Measurements from ENCODE around the gene NCOA7. TPM values are rescaled to one million over a fixed set of nuclear protein-coding genes. Genes with fewer than 3 reads are reported as not detected.

Gene NCOA7
- total RNA-seq, 2 donors from 2014 or later = 26.5 to 30.0 TPM

DNA sequence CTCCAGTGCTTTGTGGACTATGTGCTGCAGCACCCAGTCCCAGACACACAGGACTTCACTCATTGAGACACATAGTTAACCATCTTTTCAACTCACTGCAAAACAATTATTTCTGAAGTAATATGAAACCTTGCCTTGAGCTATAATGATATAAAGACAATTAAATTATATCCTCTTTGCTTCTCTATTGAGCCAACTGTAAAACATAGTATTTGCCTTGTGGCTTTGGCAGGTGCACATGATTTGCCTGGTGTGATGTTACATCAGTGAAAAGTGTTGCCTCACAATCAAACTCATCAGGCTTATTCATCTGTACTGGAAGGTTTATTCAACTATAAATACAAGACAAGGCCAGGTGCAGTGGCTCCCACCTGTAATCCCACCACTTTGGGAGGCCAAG is 80.6 kb downstream of the NCOA7 start:
- TF ChIP-seq POLR2A (IDR thresholded peaks at IDR 0.05) = no peak
- TF ChIP-seq, protein P1, sequence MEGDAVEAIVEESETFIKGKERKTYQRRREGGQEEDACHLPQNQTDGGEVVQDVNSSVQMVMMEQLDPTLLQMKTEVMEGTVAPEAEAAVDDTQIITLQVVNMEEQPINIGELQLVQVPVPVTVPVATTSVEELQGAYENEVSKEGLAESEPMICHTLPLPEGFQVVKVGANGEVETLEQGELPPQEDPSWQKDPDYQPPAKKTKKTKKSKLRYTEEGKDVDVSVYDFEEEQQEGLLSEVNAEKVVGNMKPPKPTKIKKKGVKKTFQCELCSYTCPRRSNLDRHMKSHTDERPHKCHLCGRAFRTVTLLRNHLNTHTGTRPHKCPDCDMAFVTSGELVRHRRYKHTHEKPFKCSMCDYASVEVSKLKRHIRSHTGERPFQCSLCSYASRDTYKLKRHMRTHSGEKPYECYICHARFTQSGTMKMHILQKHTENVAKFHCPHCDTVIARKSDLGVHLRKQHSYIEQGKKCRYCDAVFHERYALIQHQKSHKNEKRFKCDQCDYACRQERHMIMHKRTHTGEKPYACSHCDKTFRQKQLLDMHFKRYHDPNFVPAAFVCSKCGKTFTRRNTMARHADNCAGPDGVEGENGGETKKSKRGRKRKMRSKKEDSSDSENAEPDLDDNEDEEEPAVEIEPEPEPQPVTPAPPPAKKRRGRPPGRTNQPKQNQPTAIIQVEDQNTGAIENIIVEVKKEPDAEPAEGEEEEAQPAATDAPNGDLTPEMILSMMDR (IDR thresholded peaks at IDR 0.05) = no peak
- intact Hi-C loops (cut with DNase I) = no loop called here
- H3K27ac ChIP-seq = no peak overlapping the region
- H3K27me3 ChIP-seq = no peaks in the 10 kb centered on the region
- H3K4me1 ChIP-seq = peaks cover 33% of the 10 kb centered on the region
- H3K4me3 ChIP-seq = no peak overlapping the region
- H3K9me3 ChIP-seq = no peaks in the 10 kb centered on the region
- H3K36me3 ChIP-seq (replicated peaks in 1 of 2; ENCODE audit: insufficient read depth in 1 of 2, low read depth in 2 of 2) = peaks cover 0 to 2% of the 10 kb centered on the region in 2 donors
- DNase-seq = no peak
- ATAC-seq = no peak

GRCh38 chr6:125872259-125872921 is 81.6 kb downstream of the NCOA7 start:
- ATAC-seq = no peak
- no peak for DNase-seq
- H3K4me3 ChIP-seq = no peak overlapping the region
- 63 to 65% methylated on average over 5 of the region's 5 CpGs for WGBS, 2 donors
- H3K27me3 ChIP-seq = no peaks in the 10 kb centered on the region
- intact Hi-C loops (cut with DNase I) = no loop called here
- H3K36me3 ChIP-seq (replicated peaks in 1 of 2; ENCODE audit: insufficient read depth in 1 of 2, low read depth in 2 of 2) = peaks cover 0 to 2% of the 10 kb centered on the region in 2 donors
- H3K27ac ChIP-seq = no peak overlapping the region
- TF ChIP-seq POLR2A (IDR thresholded peaks at IDR 0.05) = no peak
- TF ChIP-seq, protein P1 (IDR thresholded peaks at IDR 0.05) = no peak
- peaks cover 32% of the 10 kb centered on the region for H3K4me1 ChIP-seq
- H3K9me3 ChIP-seq = no peaks in the 10 kb centered on the region

- ATAC-seq (no peak), DNase-seq (no peak)
- intact Hi-C loops (cut with DNase I) = loop anchor here (10.0 kb wide), 1 partner anchor 93 kb away; no protein-coding TSS in a partner anchor
- Histone ChIP-seq H3K27me3 (no peaks in the 10 kb centered on the region), H3K4me3 (no peak overlapping the region), H3K36me3 (replicated peaks in 1 of 2; ENCODE audit: insufficient read depth in 1 of 2, low read depth in 2 of 2) (peaks cover 5 to 9% of the 10 kb centered on the region in 2 donors), H3K27ac (no peak overlapping the region), H3K9me3 (no peaks in the 10 kb centered on the region), H3K4me1 (no peaks in the 10 kb centered on the region)
- 92 to 94% methylated on average over 4 of the region's 4 CpGs for WGBS, 2 donors
- TF ChIP-seq, protein P1 (IDR thresholded peaks at IDR 0.05) = no peak
- no peak for TF ChIP-seq POLR2A (IDR thresholded peaks at IDR 0.05)
These were observed 91.5 kb downstream of the NCOA7 start for GRCh38 chr6:125882243-125882642.

GRCh38 chr6:125884634-125885371 is 94.0 kb downstream of the NCOA7 start:
- no peak overlapping the region for H3K27ac ChIP-seq
- peaks cover 5 to 9% of the 10 kb centered on the region in 2 donors for H3K36me3 ChIP-seq (replicated peaks in 1 of 2; ENCODE audit: insufficient read depth in 1 of 2, low read depth in 2 of 2)
- no peak for DNase-seq
- H3K27me3 ChIP-seq = no peaks in the 10 kb centered on the region
- no peak overlapping the region for H3K4me3 ChIP-seq
- no peak for ATAC-seq
- no peaks in the 10 kb centered on the region for H3K9me3 ChIP-seq
- H3K4me1 ChIP-seq = no peaks in the 10 kb centered on the region
- intact Hi-C loops (cut with DNase I) = loop anchor here (10.0 kb wide), 1 partner anchor 90 kb away; no protein-coding TSS in a partner anchor
- WGBS, 2 donors = 84 to 85% methylated on average over 6 of the region's 6 CpGs
- no peak for TF ChIP-seq POLR2A (IDR thresholded peaks at IDR 0.05)
- TF ChIP-seq, protein P1 (IDR thresholded peaks at IDR 0.05) = no peak
